Stomach smooth muscle (tissue), 2 donors: ENCODE data around the gene DVL2.
A peak's percentile ranks its signal among the peaks of the same experiment; 100 is the strongest.

Experiments used
- H3K27ac ChIP-seq: one replicate; pipeline ENCODE4 v1.7.0; 2013; ENCODE audit warnings: mild to moderate bottlenecking, low read length, inconsistent platforms
- H3K27me3 ChIP-seq, 2 donors: one replicate each; pipeline ENCODE4 v1.7.0; 2013; ENCODE audit warnings: low read length in 2 of 2; ENCODE audit not compliant: insufficient read depth in 2 of 2, control insufficient read depth in 1 of 2
- H3K36me3 ChIP-seq, 2 donors: one replicate each; pipeline ENCODE4 v1.7.0; 2013; ENCODE audit warnings: low read length in 2 of 2; ENCODE audit not compliant: control insufficient read depth in 2 of 2, insufficient read depth in 2 of 2
- H3K4me1 ChIP-seq: one replicate; pipeline ENCODE4 v1.7.0; 2013; ENCODE audit warnings: low read length; ENCODE audit not compliant: control insufficient read depth, insufficient read depth
- H3K4me3 ChIP-seq, 2 donors: one replicate each; pipeline ENCODE4 v1.7.0; 2013; ENCODE audit warnings: low read length in 2 of 2
- H3K9ac ChIP-seq, 2 donors: one replicate each; pipeline ENCODE4 v1.7.0; 2013; ENCODE audit warnings: low read length in 2 of 2, mild to moderate bottlenecking in 1 of 2
- H3K9me3 ChIP-seq, 2 donors: one replicate each; pipeline ENCODE4 v1.7.0; 2013; ENCODE audit warnings: low read length in 2 of 2; ENCODE audit not compliant: control insufficient read depth in 2 of 2
- donor health status: healthy.
- donor health status: Pancreatic carcinoma.

DVL2 gene

DNA sequence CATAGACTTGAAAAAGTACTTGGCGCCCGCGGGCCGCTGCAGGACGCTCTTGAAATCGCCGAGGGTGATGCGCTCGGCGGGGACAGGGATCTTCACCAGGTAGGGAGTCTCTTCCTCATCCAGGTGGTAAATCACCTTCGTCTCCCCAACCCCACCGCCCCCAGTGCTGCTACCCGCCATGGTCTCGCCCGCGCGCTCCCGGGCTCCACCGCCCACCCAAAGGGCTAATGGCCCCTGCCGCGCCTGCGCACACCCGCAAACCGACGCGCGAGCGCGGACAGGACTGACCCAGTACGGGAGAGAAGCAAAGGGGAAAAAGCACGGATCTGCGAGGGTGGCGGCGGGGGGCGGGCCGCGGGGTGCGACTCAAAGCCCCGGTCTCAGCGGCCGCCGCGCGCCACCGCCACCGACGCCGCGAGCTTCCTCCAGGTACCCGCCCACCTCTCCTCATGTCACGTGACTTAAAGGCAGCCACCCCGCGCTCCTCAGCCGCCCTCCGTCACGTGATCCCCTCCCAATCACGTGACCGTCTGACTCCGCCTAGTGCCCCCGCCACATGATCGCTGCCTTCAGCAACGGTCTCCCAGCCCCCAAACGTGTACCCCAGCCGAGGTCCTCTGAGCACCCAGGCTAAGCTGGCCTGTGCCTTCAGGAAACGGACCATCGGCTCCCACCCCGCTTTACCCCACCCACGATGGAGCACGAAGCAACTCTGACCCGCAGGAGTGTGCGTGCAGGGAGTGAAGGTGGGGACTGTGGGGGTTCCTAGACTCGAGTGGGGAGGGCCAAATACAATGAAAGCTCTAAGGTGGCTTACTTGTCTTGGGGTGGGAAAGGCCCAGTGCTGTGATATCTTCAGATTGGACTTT lies at the start of gene DVL2:
Gene DVL2, minus strand, starts transcription at position 435 of the 869 bp plus-strand sequence. Its CDS starts 255 bp downstream, at position 180.
- Histone ChIP-seq H3K4me3 (peak within 1 kb of the TSS; percentile 87 to 92), H3K9ac (peak within 1 kb of the TSS; percentile 84 to 91), H3K9me3 (no peaks in the 10 kb centered on the region), H3K36me3 (peaks cover 18 to 22% of the 10 kb centered on the region in 2 donors), H3K27me3 (no peaks in the 10 kb centered on the region), H3K27ac (peak within 1 kb of the TSS; percentile 81), H3K4me1 (peaks cover 41% of the 10 kb centered on the region)

DNA sequence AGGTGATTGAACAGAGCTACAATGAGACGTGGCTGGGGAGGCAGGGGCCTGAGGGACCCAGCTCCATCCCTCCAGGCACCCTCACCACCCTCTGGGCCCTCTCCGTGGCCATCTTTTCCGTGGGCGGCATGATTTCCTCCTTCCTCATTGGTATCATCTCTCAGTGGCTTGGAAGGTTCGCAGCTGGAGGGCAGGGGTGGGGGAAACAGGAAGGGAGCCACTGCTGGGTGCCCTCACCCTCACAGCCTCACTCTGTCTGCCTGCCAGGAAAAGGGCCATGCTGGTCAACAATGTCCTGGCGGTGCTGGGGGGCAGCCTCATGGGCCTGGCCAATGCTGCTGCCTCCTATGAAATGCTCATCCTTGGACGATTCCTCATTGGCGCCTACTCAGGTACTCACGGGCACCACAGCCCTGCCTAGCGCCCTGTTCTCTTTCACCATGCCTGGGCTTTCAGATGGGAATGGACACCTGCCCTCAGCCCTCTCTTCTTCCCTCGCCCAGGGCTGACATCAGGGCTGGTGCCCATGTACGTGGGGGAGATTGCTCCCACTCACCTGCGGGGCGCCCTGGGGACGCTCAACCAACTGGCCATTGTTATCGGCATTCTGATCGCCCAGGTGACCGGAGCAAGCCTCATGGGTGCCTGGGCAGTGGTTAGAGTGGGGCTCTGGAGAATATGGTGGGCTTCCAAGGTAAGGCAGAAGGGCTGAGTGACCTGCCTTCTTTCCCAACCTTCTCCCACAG lies 49.3 kb upstream of the DVL2 start:
- H3K27ac ChIP-seq: peak overlapping the region; percentile 93
- peaks cover 53% of the 10 kb centered on the region for H3K4me1 ChIP-seq
- H3K9ac ChIP-seq: peak overlapping the region; percentile 70 to 90
- peak overlapping the region; percentile 75 to 84 for H3K4me3 ChIP-seq
- no peaks in the 10 kb centered on the region for H3K27me3 ChIP-seq
- H3K36me3 ChIP-seq: peaks cover 26 to 31% of the 10 kb centered on the region in 2 donors
- H3K9me3 ChIP-seq: no peaks in the 10 kb centered on the region

DNA sequence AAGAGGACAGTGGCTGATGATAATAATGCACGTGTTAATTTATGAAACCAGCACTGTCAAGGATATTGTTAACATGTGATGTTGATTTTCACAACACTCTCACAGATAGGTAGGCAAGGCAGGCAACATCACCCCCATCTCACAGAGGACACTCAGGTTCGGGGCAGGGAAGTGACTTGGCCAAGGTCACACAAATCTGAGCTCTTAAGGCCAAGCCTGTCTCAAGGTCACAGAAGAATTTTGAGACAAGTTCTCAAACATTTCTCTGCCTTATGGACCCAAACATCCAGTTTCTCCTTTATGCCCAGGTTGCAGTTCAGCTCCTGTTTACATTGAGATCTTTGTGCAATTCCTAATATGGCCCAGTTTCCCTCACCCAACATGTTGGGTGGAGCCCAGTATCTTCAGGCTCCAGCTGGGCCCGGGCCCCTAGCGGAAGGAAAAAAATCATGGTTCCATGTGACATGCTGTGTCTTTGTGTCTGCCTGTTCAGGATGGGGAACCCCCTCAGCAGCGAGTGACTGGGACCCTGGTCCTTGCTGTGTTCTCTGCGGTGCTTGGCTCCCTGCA lies 48.5 kb upstream of the DVL2 start:
- H3K9ac ChIP-seq: peak overlapping the region; percentile 70 to 90
- no peaks in the 10 kb centered on the region for H3K27me3 ChIP-seq
- H3K36me3 ChIP-seq: peaks cover 26 to 31% of the 10 kb centered on the region in 2 donors
- H3K27ac ChIP-seq: peak overlapping the region; percentile 93
- no peaks in the 10 kb centered on the region for H3K9me3 ChIP-seq
- peaks cover 53% of the 10 kb centered on the region for H3K4me1 ChIP-seq
- H3K4me3 ChIP-seq: peak overlapping the region; percentile 75 to 84

DNA sequence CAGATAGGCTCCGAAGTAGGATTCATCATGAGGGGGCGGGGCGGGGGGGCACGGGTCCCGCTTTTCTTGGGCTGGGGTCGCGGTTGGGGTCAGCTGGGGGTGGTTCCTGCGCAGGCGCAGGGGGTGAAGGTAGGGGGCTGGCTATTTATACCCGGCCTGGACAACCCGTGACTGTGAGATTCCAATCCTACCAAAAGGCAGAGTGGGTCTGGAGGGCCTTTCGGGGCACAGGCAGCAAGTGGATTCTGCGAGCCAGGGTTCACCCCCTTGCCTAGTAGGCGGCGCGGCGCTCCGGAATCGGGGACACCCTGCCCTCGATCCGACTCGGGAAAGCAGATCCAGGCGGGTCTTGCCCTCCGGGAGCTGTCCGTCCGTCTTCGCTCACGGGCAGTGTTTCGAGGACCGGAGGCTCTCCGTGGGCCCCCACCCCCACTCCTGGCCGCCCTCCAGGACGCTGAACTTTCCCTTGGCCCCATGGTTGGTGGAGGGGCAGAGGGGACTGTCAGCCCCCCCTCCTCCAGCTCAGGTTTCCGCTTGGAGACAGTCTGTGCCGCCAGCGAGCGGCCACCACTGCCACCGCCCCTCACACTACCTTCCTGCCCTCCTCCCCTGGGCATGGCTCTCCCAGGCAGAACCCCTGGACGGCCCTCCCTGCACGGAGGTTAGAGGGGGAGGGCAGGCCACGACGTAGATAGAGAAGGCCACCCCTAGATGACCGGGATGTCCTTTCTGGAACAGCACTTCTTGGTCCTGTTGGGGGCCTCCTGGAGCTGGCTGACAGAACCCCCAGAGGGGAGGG lies 47.8 kb upstream of the DVL2 start:
- Histone ChIP-seq H3K9ac (peak overlapping the region; percentile 70 to 90), H3K27ac (peak overlapping the region; percentile 93), H3K36me3 (peaks cover 26 to 31% of the 10 kb centered on the region in 2 donors)

DNA sequence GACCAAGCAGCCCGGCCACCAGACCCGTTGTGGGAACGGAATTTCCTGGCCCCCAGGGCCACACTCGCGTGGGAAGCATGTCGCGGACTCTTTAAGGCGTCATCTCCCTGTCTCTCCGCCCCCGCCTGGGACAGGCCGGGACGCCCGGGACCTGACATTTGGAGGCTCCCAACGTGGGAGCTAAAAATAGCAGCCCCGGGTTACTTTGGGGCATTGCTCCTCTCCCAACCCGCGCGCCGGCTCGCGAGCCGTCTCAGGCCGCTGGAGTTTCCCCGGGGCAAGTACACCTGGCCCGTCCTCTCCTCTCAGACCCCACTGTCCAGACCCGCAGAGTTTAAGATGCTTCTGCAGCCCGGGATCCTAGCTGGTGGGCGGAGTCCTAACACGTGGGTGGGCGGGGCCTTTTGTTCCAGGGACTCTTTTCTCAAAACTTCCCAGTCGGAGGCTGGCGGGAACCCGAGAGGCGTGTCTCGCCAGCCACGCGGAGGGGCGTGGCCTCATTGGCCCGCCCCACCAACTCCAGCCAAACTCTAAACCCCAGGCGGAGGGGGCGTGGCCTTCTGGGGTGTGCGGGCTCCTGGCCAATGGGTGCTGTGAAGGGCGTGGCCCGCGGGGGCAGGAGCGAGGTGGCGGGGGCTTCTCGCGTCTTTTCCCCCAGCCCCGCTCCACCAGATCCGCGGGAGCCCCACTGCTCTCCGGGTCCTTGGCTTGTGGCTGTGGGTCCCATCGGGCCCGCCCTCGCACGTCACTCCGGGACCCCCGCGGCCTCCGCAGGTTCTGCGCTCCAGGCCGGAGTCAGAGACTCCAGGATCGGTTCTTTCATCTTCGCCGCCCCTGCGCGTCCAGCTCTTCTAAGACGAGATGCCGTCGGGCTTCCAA lies 47.0 kb upstream of the DVL2 start, which contains the start of gene SLC2A4:
Gene SLC2A4, plus strand, starts transcription at position 645 of the 879 bp plus-strand sequence. Its CDS starts 217 bp downstream, at position 862.
- Histone ChIP-seq H3K9ac (peak within 1 kb of the TSS; percentile 71 to 90), H3K27ac (peak within 1 kb of the TSS; percentile 93), H3K9me3 (no peaks in the 10 kb centered on the region), H3K4me3 (peak within 1 kb of the TSS; percentile 75 to 84), H3K27me3 (no peaks in the 10 kb centered on the region), H3K4me1 (peaks cover 53% of the 10 kb centered on the region), H3K36me3 (peaks cover 24 to 26% of the 10 kb centered on the region in 2 donors)

More for the DNA sequence above, 47.8 kb upstream of the DVL2 start:
- Histone ChIP-seq H3K9me3 (no peaks in the 10 kb centered on the region), H3K4me3 (peak overlapping the region; percentile 75 to 84), H3K27me3 (no peaks in the 10 kb centered on the region), H3K4me1 (peaks cover 53% of the 10 kb centered on the region)

DNA sequence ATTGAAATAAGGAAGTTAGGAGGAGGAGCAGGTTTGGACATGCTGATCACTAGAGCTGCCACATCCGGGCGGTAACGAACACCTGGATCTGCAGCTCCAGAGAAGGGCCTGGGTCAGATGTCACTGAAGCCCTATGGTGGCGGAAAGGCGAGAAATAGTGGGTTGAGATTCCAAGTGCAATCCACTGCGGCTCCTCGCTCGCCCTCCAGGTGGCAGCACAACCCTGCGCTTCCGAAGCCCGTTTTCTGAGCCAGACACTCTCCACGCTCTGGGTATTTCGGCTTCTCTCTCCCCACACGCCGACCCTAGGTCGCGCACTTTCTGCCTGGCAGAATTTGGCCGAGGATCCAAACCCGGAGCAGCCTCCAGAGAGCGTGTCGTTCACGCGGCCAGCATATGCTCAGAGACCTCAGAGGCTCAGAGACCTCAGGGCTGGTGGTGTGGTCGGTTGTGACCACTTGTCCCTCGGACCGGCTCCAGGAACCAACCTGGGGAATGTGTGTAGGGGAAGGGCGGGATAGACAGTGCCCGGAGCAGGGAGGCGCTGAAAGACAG lies 46.3 kb upstream of the DVL2 start:
- Histone ChIP-seq H3K4me1 (peaks cover 49% of the 10 kb centered on the region), H3K4me3 (peak overlapping the region; percentile 71 to 84), H3K9me3 (no peaks in the 10 kb centered on the region), H3K9ac (peak overlapping the region; percentile 68 to 71), H3K27me3 (no peaks in the 10 kb centered on the region), H3K36me3 (peaks cover 17 to 20% of the 10 kb centered on the region in 2 donors), H3K27ac (peak overlapping the region; percentile 93)

DNA sequence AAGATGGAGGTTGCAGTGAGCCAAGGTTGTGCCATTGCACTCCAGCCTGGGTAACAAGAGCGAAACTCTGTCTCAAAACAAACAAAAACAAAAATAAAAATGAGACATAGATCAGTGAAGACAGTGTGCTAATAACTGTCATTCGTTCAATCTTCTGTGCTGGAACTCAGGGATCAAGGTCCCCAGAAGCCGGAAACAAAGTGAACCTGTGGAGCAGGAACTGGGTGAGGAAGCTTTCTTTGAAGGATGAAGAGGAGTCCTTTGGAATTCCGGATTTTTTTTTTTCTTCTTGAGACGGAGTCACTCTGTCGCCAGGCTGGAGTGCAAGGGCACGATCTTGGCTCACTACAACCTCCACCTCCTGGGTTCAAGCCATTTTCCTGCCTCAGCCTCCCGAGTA lies 45.1 kb upstream of the DVL2 start:
- H3K36me3 ChIP-seq: peaks cover 5 to 8% of the 10 kb centered on the region in 2 donors
- H3K9ac ChIP-seq: no peak overlapping the region
- H3K4me1 ChIP-seq: peaks cover 38% of the 10 kb centered on the region
- no peak overlapping the region for H3K4me3 ChIP-seq
- H3K27ac ChIP-seq: no peak overlapping the region
- H3K9me3 ChIP-seq: no peaks in the 10 kb centered on the region
- H3K27me3 ChIP-seq: no peaks in the 10 kb centered on the region

DNA sequence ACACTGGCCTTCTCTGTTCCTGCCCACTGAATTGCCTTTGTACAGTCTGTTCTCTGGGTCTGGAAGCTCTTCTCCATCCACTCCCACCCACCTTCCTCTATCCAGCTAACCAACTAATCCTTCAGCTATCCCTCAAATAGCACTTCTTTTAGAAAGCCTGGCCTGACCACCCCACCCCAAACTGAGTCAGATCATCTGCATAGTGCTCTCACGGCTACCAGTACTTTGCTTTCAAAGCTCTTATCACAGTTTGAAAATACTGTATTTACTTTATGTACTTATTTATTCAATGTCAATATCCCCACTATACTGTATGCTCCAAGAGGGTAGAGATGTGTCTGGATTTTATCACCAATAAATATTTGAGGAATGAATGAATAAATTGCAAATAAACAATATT lies 32.5 kb upstream of the DVL2 start:
- H3K9me3 ChIP-seq: no peaks in the 10 kb centered on the region
- peaks cover 20 to 24% of the 10 kb centered on the region in 2 donors for H3K27me3 ChIP-seq
- no peak overlapping the region for H3K27ac ChIP-seq
- H3K4me1 ChIP-seq: peaks cover 10% of the 10 kb centered on the region
- no peak overlapping the region for H3K9ac ChIP-seq
- H3K36me3 ChIP-seq: no peaks in the 10 kb centered on the region
- no peak overlapping the region for H3K4me3 ChIP-seq

DNA sequence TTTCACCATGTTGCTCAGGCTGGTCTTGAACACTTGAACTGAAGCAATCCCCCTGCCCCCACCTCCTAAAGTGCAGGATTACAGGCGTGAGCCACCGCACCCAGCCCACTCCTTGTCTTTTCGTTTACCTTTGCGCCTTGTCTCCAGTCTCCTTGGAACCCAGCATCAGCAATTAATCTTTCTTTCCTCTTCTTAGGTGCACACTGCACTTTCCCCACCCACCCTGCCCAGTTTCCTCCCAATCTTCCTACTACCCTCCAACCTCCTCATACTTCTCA lies 29.4 kb upstream of the DVL2 start:
- no peaks in the 10 kb centered on the region for H3K9me3 ChIP-seq
- H3K4me1 ChIP-seq: peaks cover 18% of the 10 kb centered on the region
- H3K27me3 ChIP-seq: peaks cover 37% of the 10 kb centered on the region in 2 donors
- H3K36me3 ChIP-seq: peaks cover 7 to 9% of the 10 kb centered on the region in 2 donors
- no peak overlapping the region for H3K9ac ChIP-seq
- no peak overlapping the region for H3K4me3 ChIP-seq
- H3K27ac ChIP-seq: no peak overlapping the region
